IPS-11a (cell line): ENCODE results near the gene ZNF106.

Experiments used
- H3K4me3 ChIP-seq: one replicate; pipeline ENCODE4 v1.5.1; 2013; ENCODE audit warnings: low read depth, low read length, control low read depth

The ZNF106 gene

DNA sequence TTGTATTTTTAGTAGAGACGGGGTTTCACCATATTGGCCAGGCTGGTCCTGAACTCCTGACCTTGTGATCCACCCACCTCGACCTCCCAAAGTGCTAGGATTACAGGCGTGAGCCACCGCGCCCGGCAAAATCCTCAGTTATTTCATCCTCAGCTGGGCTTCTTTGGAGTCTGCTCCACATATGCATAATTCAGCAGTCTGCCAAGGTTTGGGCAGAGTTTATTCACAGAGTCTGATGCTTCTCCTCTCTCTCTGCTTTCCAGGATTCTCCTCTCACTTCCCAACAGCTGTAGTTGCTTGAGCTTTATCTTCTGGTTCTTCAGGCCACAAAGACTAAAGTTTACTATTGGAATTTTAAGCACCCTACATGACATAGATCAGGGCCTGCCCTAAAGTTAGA, 8.2 kb downstream of the ZNF106 start:
- H3K4me3 ChIP-seq: no peak overlapping the region

DNA sequence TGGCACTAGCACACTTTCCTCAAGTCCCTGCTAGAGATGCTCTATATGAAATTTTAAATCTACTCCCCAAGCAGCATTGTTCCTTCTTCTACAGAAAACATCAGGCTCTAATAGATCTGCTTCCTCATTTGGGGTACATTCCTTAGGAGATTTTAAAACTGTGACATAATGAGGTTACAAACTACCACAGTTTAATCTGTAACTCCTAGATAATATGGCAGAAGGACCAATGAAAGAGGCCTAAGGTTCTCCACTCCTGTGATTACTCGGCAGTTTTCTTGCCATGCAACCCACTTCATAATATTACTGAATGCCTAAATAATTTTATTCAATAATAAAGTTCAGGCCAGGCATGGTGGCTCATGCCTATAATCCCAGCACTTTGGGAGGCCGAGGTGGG, 16.1 kb downstream of the ZNF106 start:
- H3K4me3 ChIP-seq: no peak overlapping the region

DNA sequence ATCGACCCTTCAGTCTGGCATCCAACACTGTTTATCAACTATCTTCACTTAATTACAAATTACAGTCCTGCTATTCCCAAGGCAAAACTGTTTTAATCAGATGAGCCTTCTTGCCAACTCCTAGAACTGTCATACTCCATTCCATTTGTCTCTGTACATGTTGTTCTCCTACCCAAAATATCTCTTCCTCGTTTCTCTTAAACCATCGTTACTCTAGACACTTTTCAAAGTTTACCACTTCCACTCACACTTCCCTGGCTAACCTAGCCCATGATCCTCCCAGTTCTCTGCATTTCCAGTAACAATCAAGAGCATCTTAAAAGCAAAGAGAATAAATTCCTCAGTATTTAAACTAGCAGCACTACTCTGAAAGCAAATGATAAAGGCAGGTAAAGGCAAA, 19.9 kb downstream of the ZNF106 start:
- no peak overlapping the region for H3K4me3 ChIP-seq

DNA sequence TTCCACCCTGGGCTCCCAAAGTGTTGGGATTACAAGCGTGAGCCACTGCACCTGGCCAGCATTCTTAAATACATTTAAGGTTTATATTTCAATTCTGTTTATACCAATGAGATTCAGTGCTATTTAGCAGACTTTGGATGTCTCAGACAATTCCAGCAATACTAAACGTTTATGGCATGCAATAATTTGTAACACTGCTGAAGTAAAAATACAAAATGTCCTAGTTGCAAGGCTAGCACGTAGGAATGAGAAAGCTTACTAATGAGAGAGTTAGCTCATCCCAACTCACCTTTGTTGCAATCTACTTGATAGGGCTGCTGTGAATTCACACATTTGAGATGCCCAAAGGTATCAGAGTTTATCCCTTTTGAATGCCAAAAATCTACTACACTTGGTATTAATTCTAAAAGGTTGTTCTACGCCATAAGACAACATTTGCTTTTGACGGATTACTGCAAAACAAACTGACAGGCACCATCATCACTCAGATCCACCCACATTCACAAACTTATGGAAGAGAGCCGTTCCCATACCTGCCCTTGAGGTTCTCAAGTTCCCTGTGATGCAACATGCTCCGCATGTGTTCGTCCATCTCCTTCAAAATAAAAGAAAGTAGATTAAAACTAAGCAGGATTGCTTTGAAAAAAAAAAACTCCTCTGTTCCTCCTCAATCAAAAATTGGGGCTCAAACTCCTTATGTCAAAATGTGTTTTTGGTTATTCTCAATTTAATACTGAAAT, 25.3 kb downstream of the ZNF106 start:
- H3K4me3 ChIP-seq: no peak overlapping the region

DNA sequence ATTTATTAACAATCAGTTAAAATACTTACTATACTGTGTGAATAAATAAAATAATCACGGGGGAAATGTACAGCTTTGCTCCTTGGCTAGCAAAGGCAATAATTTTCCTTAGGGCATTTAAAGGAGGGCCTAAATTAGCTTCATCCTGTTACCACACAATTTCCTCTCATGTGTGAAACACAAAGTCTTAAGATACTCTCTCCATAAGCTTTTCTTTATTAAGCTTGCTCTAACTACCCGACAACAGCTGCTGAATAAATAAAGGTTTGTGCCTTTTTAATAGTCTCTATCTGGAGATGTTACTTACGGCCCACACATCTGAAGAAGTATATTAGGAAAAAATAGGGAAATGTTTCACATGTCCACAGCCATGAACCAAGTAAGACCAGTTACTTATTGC, 29.7 kb downstream of the ZNF106 start:
- no peak overlapping the region for H3K4me3 ChIP-seq

DNA sequence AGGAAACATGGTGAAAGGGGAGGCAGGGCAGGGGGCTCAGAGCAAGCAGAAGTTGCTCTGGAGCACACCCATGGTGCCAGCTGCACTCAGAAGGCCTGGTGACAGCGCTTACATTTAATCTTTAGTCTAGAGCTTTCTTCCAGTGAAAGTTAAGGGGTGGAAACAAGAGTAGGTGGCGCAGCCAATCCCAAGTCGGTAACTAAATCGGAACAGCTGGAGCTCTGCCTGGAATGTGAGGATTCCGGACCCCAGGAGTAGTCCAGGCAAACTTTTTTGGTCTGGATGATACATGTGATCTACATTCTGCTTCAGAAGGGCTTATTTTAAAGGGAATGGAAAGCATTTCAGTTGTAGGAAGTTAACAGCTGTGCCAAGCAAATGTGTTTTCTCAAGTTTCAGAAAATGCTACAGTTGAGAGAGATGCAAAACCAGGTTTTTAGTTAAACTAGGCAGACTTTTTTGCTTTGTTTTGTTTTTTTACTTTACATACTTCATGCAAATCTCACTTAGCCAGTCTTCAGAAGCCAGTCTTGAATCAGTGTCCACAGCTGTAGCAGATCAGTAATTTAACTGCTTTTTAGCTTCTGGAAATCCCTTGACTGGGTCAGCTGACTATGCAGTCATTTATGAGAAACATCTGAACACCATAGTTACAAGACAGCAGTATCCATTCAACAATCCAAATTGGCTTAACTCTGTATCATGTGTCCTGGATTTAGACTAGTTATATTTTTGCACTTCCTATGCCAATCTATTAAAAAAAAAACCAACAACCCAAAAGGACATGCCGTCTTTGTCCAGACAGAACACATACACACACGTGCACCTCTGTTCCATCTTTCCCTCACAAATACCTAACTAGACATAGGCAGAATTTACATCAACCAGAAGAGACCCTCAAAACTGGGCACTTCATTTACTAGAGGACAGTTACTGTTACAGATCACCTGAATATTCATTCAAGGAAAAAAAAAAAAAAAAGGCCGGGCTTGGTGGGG, 33.2 kb downstream of the ZNF106 start:
- H3K4me3 ChIP-seq: no peak overlapping the region

DNA sequence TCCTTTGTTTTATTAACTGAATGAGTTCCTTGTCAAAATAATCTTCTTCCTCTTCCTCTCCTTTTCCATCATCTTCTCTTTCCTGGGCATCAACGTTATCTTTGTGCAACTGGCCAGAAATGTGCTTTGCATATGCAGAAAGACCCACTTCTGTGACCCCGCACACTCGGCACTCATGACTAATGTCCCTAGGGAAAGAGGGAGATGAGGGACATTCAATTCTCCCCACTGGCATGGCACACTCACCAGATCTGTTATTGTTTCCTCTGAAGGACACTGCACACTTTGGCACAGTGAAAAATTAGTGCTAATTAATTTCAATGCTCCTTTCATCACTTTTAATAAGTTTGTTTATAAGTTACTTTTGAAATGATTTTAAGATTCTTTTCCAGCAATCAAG, 34.0 kb downstream of the ZNF106 start:
- H3K4me3 ChIP-seq: no peak overlapping the region

DNA sequence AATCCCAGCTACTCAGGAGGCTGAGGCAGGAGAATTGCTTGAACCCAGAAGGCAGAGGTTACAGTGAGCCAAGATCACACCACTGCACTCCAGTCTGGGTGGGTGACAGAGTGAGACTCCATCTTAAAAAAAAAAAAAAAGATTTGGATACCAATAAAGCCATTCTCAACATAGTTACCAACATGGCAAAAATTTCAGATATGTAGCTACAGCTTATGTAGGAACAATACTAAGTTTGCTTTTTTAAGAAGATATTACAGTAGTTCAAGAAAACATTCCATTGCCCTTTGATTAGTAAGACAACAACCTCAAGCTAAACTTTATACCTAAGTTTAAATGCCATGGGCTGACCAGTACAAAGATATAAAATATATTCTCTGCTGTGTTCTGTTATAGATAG, 34.4 kb downstream of the ZNF106 start:
- no peak overlapping the region for H3K4me3 ChIP-seq

DNA sequence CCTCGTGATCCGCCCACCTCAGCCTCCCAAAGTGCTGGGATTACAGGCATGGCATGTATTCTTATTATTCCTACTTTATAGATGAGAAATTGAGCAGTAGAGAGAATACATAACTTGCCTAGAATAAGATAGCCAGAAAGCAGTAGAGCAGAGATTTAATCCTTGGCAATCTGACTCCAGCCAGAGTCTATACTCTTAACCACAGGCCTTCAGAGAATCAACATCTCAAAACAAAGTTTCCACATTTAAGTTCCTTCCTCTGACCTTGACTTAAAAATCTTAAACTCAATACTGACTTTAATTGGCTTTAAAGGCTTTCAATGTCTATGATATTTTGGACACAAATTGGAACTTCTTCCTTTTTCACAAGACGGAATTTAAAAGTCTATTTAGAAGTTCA, 37.1 kb downstream of the ZNF106 start:
- no peak overlapping the region for H3K4me3 ChIP-seq

DNA sequence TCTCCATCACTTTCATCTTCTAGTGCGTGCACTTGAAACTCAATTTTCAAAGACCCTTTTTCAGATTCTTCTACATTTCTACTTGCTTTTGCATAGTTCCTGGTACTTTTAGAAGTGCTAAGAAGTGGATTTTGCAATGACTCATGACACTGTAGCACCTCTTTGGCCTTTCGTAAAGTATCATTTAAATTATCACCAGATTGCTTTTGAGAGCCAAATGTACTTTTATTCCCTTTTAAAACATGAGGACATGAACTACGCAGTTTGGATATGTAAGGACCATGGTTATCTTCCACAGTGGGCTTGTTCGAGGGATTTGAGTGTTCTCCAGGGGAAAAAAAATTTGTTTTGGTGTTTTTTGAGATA, 40.5 kb downstream of the ZNF106 start:
- no peak overlapping the region for H3K4me3 ChIP-seq

DNA sequence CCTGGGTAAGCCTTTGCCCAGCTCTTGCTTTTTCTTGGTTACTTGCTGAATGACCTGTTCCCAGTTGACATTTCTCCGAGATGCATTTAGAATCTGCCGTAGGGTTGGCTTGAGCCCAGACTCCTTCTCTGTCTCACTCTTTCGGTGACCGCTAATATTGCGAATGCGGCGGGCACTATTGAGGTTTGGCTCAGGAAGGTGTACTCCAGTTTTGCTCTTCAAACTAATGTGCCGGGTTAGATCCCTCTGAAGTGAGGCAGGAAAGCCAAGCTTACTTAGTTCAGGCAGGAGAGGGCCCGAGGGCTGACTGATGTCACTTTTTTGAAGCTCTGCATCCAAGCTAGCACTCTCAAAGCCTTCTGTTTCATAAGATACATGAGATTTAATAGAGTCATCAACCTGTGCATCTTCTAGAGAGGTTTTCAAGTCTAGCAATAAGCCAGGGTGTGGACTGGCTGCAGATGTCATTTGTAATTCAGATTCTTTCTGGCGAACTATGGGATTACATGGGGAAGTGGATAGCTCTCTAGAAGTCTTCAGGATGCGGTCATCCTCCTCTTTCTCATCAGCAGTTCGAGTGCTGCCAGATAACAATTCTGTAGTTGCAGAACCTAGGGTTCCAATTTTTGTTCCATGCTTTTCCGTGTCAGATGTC, 41.0 kb downstream of the ZNF106 start:
- H3K4me3 ChIP-seq: no peak overlapping the region

DNA sequence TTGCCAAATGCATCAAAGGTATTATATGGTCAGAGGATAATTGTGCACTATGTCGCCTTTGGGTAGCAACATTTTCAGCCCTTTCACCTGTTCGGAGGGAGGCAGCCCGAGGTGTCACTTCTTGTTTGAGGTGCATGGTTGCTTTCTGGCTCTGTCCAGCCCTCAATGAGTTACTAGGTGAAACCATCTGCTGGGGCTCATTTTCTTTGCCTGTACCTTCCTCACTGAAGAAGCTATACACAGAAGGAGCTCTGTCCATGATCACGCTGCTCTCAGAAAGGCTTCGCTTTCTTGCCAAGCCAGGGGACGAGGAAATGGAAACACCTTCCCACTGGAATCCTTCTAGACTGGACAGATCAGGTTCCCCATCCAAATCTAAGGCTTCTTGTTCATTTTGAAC, 42.7 kb downstream of the ZNF106 start:
- H3K4me3 ChIP-seq: no peak overlapping the region

DNA sequence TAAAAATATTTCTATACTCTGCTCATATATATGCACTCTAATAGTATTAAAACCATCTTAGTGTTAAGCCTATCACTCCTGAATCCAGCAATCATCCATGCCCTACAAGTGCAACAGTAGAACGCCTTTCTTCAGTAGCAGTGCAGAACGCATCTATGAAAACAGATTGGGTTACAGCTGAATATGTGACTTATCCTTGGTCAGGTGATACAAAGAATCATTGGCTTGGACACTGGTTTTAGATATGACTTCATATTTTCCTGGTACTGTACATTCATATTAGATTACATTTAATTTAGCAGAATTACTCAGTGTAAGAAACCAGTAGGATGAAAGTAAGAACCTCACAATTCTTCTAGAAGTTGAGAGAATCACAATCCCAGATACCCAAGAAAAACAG, 43.3 kb downstream of the ZNF106 start:
- no peak overlapping the region for H3K4me3 ChIP-seq

DNA sequence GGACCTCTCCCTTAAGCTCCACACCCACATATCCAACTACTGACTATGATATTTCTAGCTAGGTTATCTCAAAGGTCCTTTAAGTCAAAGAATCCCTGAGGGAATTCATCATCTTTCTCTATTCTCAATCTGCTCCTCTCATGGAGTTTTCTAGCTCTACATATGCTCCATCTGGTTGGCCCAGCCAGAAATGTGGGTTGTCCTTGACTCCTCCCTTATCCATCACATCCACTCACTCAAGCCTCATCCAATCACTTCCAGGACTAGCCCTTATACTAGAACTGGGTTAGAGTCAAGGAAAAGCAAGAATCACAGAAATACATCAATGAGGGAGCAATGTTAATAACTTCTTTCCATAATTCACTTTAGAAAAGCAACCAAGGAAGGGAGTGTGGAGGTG, 45.4 kb downstream of the ZNF106 start:
- no peak overlapping the region for H3K4me3 ChIP-seq

DNA sequence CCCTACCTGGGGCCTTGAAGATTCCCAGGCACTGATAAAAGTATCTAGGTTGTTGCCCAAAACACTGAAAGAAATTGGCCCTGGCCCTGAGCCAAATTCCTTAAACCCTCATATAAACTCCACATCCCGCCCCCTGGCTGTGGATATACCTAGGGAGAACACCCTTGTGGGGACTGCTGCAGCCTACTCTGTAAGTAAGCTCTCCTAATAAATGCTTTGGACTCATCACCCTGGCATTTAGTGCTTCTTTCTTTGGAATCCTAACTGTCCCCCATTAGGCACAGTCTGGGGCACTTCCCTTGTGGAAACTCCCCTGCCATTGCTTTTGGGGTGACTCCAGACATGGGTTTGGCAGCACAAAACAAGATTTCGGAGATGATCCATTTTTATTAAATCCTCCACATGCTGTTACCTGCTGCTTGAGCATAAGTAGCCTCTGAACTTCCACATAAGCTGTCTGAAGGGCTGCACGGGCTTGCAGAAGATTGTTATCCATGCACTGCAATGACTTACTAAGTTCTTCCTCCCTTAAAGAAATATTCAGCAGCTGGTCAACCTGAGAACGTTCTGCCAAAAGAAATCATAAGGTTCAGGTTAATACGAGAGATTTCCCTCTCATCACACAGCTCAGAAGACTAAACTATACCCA, 46.4 kb downstream of the ZNF106 start:
- no peak overlapping the region for H3K4me3 ChIP-seq

DNA sequence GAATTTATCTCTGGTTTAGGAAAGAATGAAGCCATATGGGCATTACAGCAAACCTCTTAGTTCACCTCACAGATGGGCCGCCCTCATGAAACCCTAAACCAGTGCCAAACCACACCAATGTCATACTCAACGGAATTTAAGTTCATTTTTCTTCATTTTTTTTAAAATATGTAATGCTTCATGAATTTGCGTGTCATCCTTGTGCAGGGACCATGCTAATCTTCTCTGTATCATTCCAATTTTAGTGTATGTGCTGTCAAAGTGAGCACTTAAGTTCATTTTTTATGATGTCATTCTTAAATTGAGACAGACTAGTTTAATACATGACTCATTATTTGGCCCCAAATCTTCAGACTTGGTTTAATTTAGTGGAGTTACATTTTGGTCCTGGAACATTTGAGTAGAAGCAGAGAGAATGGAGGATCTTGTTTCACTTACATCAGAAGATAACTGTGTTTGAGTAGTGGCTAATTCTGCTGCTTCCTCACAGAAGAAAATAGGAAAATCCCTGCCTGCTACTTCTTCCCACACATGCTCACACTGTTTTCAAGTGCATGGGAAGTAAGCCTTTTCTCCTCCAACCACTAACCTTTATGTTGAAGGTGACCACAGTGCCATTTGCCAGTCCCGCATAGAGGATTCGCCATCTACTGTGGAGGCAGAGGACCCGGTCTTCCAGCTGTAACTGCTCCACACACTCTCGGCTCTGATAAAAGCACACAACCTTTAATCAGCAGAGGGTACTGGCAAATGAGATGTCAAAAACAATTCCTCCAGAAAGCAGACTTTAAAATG, 63.3 kb downstream of the ZNF106 start:
- no peak overlapping the region for H3K4me3 ChIP-seq

DNA sequence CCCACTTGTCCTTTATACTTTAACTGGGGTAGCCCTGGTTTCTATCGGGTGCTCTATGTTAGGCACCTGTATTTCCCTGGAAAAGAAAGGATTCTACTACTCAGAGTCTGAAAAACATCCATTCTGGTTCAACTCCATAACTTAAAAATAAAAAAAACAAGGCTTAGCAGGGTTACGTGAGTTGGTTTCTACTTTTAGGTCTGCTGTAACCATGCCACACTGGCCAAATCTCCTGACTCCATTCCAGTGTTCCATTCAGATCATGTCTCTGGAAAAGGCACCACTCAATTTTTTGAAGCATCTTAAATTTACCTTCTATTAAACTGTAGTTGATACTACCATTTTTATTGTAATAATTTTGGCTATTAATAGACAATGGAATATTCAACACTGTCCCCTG, 69.6 kb downstream of the ZNF106 start:
- H3K4me3 ChIP-seq: no peak overlapping the region

DNA sequence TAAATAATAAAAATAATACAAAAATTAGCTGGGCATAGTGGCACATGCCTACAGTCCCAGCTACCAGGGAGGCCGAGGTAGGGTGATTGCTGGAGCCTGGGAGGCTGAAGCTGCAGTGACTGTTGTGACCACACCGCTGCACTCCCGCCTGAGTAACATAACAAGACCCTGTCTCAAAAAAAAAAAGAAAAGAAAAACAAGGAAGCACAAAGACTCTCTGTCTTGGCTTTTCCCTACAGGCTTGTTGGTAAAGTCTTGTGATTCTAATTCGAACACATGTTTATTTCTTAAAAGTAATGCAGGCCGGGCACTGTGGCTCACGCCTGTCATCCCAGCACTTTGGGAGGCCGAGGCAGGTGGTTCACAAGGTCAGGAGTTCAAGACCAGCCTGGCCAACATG, 71.6 kb downstream of the ZNF106 start:
- no peak overlapping the region for H3K4me3 ChIP-seq

DNA sequence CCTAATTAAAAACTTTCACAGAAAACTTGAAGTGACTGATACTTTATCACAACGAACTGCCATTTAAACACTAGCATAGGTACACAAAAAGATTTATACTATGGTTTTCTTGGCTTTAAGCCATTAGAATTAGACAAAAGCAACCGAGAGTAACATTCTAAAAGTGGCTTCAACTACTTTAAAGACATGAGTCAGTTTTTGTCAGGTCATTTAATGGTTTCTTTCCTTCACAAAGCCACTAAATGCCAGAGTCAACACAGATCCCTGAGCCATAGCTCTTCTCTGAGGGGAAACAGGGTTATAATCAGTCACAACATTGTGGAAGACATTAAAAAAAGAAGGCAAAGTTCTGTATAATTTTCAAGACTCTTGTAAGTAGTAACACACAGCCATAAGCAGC, 77.0 kb downstream of the ZNF106 start:
- no peak overlapping the region for H3K4me3 ChIP-seq

DNA sequence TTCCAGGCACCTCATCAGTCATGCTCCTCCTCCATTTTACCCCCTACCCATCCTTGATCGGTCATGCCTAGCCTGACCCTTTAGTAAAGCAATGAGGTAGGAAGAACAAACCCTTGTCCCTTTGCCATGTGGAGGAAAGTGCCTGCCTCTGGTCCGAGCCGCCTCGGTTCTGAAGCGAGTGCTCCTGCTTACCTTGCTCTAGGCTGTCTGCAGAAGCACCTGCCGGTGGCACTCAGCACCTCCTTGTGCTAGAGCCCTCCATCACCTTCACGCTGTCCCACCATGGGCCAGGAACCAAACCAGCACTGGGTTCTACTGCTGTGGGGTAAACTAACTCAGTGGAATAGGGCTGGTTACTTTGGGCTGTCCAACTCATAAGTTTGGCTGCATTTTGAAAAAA, 79.1 kb downstream of the ZNF106 start:
- no peak overlapping the region for H3K4me3 ChIP-seq
